ENCODE data around the gene ADGRF4. TPM values are rescaled to one million over a fixed set of nuclear protein-coding genes. Genes with fewer than 3 reads are reported as not detected.

Gene ADGRF4
- total and polyA plus RNA-seq, 2 donors (not counting 1 experiment from before 2014, with no cell fraction given) = not detected

DNA sequence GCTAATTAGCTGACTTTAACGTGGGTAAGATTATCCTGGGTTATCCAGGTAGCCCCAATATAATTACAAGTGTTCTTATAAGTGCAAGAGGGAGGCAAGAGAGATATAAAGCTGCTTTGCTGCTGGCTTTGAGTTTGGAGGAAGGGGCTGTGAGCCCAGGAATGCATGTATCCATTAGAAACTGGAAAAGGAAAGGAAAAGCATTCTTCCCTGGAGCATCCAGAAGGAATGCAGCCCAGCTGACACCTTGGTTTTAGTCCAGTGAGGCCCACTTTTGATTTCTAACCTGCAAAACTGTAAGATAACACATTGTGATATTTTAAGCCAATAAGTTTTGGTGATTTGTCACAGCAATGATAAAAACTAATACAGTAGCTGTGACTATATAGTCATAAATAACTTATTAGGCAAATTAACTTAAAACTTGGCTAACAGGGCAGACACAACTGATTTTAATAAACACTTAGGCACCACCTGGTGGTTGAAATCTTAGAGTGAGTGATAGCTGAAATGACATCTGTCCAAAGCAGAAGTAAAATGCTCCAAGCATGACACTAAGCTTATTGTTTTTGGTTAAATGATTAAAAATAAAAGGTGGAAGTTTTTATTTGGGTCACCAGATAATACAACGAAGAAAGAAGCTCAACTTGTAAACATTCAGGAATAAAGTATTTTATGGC, 35.6 kb downstream of the ADGRF4 start:
- H3K79me2 ChIP-seq (ENCODE audit: control insufficient read depth, insufficient read depth, low read length) = no peaks in the 10 kb centered on the region
- ChIA-PET POLR2A (no interaction called here), CTCF (interaction anchor here (0.9 to 2.5 kb wide), 7 partner anchors 20 to 637 kb away, joined by 3 to 18 read pairs (median 4); no protein-coding TSS in a partner anchor)
- no peak for ATAC-seq (ENCODE audit: low read depth)
- H3K27me3 Mint-ChIP-seq = peaks cover 8% of the 10 kb centered on the region
- no peak overlapping the region for H3K9ac ChIP-seq (ENCODE audit: low read length)
- no peaks in the 10 kb centered on the region for H3K4me1 ChIP-seq (ENCODE audit: control insufficient read depth in 2 of 2, insufficient read depth in 2 of 2, low read length in 2 of 2)
- H3K27ac ChIP-seq (ENCODE audit: low read length in 2 of 2) = no peak overlapping the region
- H3K27ac Mint-ChIP-seq = no peak overlapping the region
- H3K36me3 ChIP-seq (replicated peaks in 1 of 2; ENCODE audit: control extremely low read depth in 1 of 2, control insufficient read depth in 1 of 2, extremely low read depth in 1 of 2, insufficient read depth in 2 of 2, low read length in 1 of 2) = no peaks in the 10 kb centered on the region
- TF ChIP-seq, protein P1, sequence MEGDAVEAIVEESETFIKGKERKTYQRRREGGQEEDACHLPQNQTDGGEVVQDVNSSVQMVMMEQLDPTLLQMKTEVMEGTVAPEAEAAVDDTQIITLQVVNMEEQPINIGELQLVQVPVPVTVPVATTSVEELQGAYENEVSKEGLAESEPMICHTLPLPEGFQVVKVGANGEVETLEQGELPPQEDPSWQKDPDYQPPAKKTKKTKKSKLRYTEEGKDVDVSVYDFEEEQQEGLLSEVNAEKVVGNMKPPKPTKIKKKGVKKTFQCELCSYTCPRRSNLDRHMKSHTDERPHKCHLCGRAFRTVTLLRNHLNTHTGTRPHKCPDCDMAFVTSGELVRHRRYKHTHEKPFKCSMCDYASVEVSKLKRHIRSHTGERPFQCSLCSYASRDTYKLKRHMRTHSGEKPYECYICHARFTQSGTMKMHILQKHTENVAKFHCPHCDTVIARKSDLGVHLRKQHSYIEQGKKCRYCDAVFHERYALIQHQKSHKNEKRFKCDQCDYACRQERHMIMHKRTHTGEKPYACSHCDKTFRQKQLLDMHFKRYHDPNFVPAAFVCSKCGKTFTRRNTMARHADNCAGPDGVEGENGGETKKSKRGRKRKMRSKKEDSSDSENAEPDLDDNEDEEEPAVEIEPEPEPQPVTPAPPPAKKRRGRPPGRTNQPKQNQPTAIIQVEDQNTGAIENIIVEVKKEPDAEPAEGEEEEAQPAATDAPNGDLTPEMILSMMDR (IDR thresholded peaks at IDR 0.05) = peak; percentile 30
- no peak for TF ChIP-seq EZH2 (IDR thresholded peaks at IDR 0.05; ENCODE audit: borderline replicate concordance, insufficient read depth, low read depth, low read length, poor library complexity, severe bottlenecking)
- H3K4me3 ChIP-seq (ENCODE audit: control extremely low read depth in 1 of 5, extremely low read depth in 1 of 5, insufficient read depth in 1 of 5, low read depth in 2 of 5, low read length in 4 of 5) = no peak overlapping the region
- peak; percentile 34 for DNase-seq
- H3K4me2 ChIP-seq (replicated peaks; ENCODE audit: low read depth, low read length, poor library complexity, severe bottlenecking) = no peak overlapping the region
- H2AFZ ChIP-seq (ENCODE audit: insufficient read depth, low read depth, low read length, poor library complexity, severe bottlenecking) = no peak overlapping the region
- intact Hi-C loops (cut with micrococcal nuclease) = loop anchor here (1.0 kb wide), 1 partner anchor 320 kb away; no protein-coding TSS in a partner anchor
- H3K9me3 ChIP-seq (ENCODE audit: control extremely low read depth in 1 of 3, control insufficient read depth in 2 of 3, insufficient read depth in 1 of 3, low read length in 2 of 3) = no peaks in the 10 kb centered on the region
- H3K27me3 ChIP-seq (replicated peaks in 1 of 4; ENCODE audit: control extremely low read depth in 1 of 4, control insufficient read depth in 3 of 4, insufficient read depth in 4 of 4, low read length in 3 of 4) = no peaks in the 10 kb centered on the region
- H3K4me3 Mint-ChIP-seq = no peak overlapping the region
- H3K9me3 Mint-ChIP-seq (ENCODE audit: insufficient read depth) = no peaks in the 10 kb centered on the region
- WGBS (ENCODE audit: insufficient coverage) = no CpG with 5 or more reads among the region's 2 CpGs
- no peaks in the 10 kb centered on the region for H4K20me1 ChIP-seq (ENCODE audit: control insufficient read depth, insufficient read depth, low read length, poor library complexity, severe bottlenecking)
- no peaks in the 10 kb centered on the region for H3K4me1 Mint-ChIP-seq

GRCh38 chr6:47734831-47735481, 36.6 kb downstream of the ADGRF4 start:
- no peak overlapping the region for H3K27ac Mint-ChIP-seq
- no peak overlapping the region for H3K4me2 ChIP-seq (replicated peaks; ENCODE audit: low read depth, low read length, poor library complexity, severe bottlenecking)
- CTCF ChIA-PET = interaction anchor here (0.9 to 2.5 kb wide), 6 partner anchors 21 to 637 kb away, joined by 3 to 18 read pairs (median 8); no protein-coding TSS in a partner anchor
- WGBS (ENCODE audit: insufficient coverage) = 57% methylated on average over 1 of the region's 4 CpGs
- no peak overlapping the region for H3K4me3 ChIP-seq (ENCODE audit: control extremely low read depth in 1 of 5, extremely low read depth in 1 of 5, insufficient read depth in 1 of 5, low read depth in 2 of 5, low read length in 4 of 5)
- TF ChIP-seq, protein P1 (IDR thresholded peaks at IDR 0.05) = no peak
- no peak for TF ChIP-seq EZH2 (IDR thresholded peaks at IDR 0.05; ENCODE audit: borderline replicate concordance, insufficient read depth, low read depth, low read length, poor library complexity, severe bottlenecking)
- peaks cover 8% of the 10 kb centered on the region for H3K27me3 Mint-ChIP-seq
- no peak overlapping the region for H3K4me3 Mint-ChIP-seq
- no peaks in the 10 kb centered on the region for H3K4me1 Mint-ChIP-seq
- H3K36me3 ChIP-seq (replicated peaks in 1 of 2; ENCODE audit: control extremely low read depth in 1 of 2, control insufficient read depth in 1 of 2, extremely low read depth in 1 of 2, insufficient read depth in 2 of 2, low read length in 1 of 2) = no peaks in the 10 kb centered on the region
- H3K79me2 ChIP-seq (ENCODE audit: control insufficient read depth, insufficient read depth, low read length) = no peaks in the 10 kb centered on the region
- DNase-seq (no peak), ATAC-seq (ENCODE audit: low read depth) (no peak)
- intact Hi-C loops (cut with micrococcal nuclease) = loop anchor here (1.0 kb wide), 1 partner anchor 321 kb away; no protein-coding TSS in a partner anchor
- no peaks in the 10 kb centered on the region for H3K9me3 ChIP-seq (ENCODE audit: control extremely low read depth in 1 of 3, control insufficient read depth in 2 of 3, insufficient read depth in 1 of 3, low read length in 2 of 3)
- no peaks in the 10 kb centered on the region for H3K4me1 ChIP-seq (ENCODE audit: control insufficient read depth in 2 of 2, insufficient read depth in 2 of 2, low read length in 2 of 2)
- no peaks in the 10 kb centered on the region for H3K27me3 ChIP-seq (replicated peaks in 1 of 4; ENCODE audit: control extremely low read depth in 1 of 4, control insufficient read depth in 3 of 4, insufficient read depth in 4 of 4, low read length in 3 of 4)
- no peaks in the 10 kb centered on the region for H3K9me3 Mint-ChIP-seq (ENCODE audit: insufficient read depth)
- POLR2A ChIA-PET = no interaction called here
- no peak overlapping the region for H3K27ac ChIP-seq (ENCODE audit: low read length in 2 of 2)
- no peak overlapping the region for H3K9ac ChIP-seq (ENCODE audit: low read length)
- no peak overlapping the region for H2AFZ ChIP-seq (ENCODE audit: insufficient read depth, low read depth, low read length, poor library complexity, severe bottlenecking)
- no peaks in the 10 kb centered on the region for H4K20me1 ChIP-seq (ENCODE audit: control insufficient read depth, insufficient read depth, low read length, poor library complexity, severe bottlenecking)
